UCSD-AML1 (cell line): ENCODE data around the gene GUCY2D.

ENCODE experiments used
- DNase-seq: peaks from one replicate; lab custom pipeline; 2025; ENCODE audit not compliant: unreplicated experiment; lab: John Stamatoyannopoulos, UW

GUCY2D gene

GRCh38 chr17:8063761-8064534 is 61.5 kb downstream of the GUCY2D start:
- DNase-seq = no peak

DNA sequence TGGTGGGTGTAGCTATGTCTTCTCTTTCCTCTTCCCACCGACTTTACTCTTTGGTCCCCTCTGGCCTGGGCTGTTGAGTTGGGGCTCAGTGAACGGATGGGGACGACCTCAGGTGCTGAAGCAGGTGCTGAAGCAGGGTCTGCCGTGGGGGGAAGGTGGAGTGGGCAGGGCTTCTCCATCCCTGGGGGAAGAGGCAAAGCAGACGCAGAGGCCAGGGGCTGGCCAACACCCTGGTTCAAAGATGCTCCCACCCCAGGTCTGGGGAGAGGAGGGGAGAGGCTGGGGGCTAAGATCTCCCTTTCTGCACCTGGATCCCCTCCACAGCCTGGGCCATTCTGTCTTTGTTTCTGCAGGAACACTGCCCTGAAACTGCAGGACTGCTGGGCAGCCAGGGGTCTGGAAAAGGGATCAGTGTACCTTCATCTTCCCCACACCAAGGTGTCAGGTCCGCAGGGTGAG is 62.2 kb downstream of the GUCY2D start:
- no peak for DNase-seq

DNA sequence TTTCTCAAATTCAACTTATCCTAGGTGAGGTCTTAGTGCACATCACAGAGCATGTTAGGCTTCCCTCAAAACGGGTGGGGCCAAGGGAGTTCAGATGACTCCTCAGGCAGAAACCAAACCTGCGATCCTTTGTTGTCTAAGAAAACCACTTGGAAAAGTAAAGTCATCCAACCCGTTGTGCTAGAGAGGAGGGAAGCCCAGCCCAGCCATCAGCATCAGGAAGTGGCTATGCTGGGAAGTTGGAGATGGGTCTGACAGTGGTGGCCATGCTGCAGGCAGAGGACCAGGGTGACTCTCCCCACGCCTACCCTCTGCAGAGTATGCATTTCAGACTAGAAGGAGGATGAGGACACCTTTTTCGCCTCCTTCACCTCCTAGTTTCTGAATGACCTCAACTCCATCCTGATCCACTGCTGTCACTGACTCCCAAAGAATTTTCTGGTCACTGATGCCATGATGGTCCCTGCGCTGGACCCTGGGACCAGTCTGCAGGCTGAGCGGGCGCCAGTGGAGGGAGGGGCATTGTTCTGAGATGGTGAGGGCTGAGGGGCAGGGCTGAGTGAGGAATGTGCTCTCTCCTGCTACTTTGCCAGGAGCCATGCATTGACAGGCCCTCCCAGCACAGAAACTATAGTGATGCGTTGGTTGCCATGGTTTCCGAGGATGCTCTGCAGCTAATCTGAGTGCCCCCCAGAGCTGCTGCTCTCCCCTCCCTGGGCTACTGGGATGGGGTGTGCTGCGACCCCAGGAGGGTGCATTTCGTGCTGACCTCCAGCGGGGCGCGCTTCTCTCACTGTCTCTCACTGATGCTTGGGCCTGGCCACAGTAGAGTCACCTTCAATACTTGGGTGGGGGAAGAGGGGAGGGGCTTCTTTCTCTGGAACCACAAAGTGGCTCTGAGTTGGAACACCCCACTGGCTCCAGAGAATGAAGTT is 64.7 kb downstream of the GUCY2D start:
- no peak for DNase-seq

DNA sequence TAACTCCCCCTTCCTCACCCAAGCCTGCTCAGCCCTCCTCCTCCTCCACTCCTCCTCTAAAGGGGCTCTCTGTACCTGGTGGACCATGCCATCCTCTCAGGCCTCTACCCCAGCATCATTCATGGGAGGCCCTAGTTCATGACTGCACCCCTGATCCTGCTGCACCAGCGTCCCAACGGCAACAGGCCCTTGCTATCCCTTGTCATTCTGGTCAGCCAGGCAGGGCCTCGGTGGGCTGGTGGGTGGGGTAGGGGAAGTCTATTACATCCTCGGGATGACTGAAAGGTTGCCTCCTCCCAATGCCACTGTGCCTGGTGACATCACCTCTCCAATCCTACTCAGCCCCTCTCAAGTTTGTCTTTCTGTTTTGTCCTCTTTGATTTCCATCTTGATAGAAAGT is 65.4 kb downstream of the GUCY2D start:
- no peak for DNase-seq

DNA sequence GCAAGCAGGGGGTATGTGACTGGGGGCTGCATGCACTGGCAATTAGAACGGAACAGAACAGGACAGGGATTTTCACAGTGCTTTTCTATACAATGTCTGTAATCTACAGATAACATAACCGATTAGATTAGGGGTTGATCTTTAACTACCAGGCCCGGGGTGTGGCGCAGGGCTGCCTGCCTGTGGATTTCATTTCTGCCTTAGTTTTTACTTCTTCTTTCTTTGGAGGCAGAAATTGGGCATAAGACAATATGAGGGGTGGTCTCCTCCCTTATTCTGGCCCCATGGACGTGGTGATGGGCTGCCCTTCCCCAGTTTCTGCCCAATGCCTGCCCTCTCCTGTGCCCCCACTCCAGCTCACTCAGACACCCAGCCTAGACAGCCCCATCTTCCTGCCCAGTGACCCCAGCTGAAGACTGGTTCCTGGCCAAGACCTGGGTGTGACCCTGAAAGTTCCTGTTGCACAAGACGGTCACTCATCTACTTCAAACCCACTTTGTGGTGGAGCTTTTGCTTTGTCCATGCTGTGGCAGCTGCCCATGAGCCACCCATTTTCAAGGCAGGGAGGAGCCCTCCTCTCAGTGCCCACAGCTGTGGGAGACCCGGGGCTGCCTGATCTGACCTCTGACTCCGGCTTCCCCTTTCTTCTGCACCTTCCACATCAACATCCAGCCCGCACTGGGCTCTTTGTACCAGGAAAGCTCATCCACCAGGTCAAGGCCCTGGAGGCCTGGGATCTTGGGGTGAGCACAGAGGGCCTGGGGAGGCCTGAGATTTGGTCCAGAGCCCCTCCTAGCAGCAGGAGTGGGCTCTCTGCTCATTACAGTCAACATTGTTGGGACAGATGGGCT is 66.5 kb downstream of the GUCY2D start:
- no peak for DNase-seq

- no peak for DNase-seq
Observed at GRCh38 chr17:8069587-8069860, 67.1 kb downstream of the GUCY2D start.
